Activated CD4-positive, CD25-positive, alpha-beta regulatory T cell (primary cell): Measurements from ENCODE around the gene SELENOK.

Source experiments
- DNase-seq, 4 experiments: peaks; one replicate each; lab custom pipeline; 2025; lab: John Stamatoyannopoulos, UW

The SELENOK gene

DNA sequence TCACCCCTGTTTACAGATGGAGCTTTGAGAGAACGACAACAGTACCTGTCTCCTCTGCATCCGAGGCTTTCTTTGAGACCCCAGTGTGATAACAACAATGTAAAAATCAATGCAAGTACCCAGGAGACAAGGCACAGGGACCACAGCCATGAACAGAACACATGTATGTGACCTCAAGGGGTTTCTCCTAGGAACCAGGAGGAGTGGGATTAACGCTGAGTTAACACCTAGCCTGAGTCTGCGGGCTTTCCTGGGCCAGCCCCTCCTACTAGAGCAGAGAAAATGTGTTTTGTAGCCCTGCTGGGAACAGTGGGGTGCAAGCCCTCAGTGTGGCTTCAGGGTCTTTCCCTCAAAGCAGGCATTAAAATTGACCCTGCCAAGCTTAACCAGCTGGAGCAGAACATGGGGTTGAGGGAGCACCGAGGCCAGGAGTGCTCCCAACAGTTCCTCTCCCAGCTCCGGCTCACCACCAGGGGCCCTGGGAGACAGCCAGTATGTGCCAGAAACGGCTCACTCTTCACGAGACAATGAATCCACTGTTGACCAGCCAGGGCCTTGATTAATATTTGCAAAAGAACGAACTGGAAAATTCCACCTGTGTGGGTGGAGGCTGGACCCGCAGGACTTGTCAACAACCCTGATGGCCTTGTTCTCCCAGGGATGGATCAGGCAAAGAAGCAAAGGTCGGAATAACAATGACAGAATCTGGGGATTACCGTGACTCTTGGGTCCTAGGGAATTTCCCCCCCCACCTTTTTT lies 49.0 kb downstream of the SELENOK start:
- no peak for DNase-seq

DNA sequence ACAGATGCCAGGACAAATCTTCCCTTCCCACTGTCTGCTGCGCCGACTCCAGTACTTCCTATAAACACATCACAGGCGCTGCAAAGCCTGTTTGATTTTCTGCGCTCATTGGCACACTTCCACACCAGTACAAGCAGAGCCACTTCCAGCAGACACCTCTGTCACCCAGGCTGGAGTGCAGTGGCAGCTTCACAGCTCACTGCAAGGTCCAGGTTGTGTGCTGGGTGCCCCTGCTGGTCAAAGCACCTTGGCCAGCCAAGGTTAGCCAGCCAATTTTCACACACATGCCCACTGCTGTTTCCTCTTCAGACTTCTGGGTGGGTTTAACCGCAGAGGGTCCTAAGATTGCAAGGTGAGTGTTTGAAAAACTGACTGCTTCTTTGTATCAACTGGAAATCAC lies 50.4 kb downstream of the SELENOK start:
- DNase-seq, result no peak

DNA sequence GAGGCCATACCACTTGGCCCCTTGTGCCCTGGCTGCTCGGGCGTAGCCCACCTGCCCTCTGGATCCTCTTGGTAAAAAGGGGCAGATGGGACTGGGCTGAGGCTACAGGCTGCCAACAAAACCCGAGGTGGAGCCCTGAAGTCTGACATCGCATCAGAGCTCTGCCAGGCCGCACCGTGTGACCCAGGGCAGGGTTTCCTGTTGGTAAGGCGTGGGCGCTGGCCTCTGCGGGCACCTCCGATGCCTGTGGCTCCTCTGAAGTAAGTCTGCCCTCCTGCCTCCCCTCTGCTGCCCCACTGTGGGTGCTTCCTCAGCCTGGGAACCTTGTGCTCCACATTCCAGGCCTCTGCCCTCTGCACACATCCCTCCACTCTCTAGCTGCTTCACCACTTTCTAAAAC lies 54.3 kb downstream of the SELENOK start:
- no peak for DNase-seq

DNA sequence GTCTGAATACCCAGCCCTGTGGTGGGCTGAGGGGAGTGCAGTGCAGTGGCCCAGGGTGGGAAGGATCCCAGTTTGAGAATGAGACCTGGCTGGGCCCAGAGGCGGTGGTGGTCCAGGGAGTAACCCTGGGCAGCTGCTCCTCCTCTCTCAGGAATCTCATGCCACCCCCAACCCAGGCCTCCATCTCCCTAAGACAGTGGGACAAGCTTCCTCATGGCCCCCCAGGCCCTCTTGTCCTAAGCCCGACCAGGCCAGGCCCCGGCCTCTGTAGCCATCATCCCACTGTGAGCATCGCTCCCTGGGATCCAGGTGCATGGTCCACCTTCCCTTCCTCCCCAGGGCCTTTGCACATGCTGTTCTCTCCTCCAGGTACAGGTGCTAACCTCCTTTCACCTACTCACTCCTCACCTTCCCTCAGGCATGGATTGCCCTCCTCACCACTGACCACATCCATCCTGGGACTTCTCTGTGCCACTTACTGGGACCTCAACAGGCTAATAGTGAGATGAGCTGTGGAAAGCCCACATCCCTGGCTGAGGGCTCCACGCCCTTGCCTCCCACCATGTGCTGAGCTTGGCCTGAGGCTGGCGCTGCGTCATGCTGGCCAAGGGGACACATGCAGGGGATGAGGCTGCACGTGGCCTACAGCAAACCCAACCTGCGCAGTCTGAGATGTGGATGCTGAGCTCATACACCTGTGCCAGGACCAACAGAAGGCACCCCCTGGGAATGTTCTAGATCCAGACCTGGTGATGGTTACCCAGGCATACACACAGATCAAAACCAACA lies 55.4 kb downstream of the SELENOK start:
- DNase-seq, result no peak

DNA sequence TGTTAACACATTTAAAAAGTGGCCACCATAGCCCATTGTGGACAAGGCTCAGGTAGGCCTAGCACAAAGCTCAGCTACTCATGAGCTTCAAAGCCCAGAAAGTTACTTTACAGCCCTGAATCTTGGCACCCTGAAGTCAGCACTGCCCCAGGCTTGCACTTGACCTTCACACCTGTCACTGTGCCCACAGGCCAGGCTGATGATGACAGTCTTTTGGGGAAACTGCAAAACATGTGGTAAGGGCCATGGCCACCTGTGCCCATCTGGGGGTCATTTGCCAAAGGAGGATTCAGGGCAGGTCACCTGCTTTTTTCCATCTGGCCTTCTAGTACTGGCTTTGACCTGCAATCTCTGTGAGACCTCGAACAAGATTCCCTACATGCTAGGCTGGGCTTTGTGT lies 56.4 kb downstream of the SELENOK start:
- no peak for DNase-seq

DNA sequence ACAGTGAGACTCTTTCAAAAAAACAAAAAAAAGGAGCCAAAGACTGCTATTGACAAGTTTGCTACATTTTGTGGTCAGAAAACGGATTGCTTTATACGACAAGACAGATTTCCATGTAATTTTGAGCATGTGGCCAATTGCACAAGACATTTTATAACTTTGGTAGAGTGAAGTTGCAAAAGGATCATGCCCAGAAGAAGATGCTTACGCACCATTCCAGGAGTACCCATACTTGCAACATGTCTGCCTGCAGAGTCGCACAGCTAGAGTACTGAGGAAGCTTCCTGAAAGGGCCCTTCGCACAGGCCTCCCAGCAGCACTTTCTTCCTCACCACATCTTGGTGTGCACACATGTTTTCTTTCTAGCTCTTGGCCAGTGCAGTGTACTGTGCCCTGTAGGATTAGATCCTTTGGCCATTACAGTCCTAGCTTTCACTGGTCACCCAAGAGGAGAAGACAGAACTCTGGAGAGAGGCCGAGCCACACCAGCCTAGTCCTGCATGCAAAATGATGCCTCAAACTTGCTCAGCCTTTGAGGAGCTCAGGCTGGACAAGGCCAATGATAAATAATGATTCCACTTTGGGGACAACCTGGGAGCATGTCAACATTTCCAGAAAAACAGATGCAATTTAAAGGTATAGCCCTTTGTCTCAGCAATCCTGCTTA lies 57.1 kb downstream of the SELENOK start:
- no peak for DNase-seq
